GM18519 (cell line): ENCODE results near the gene RIPOR1.
"Not testable (repeated sequence)": the region's sequence is repeated elsewhere in the genome, so short reads cannot be mapped to it uniquely, and the experiment has no call there.

ENCODE experiments used
- ATAC-seq: cut with Tn5 transposase; IDR thresholded peaks from one replicate; pipeline ENCODE4 v1.9.1; 2021; ENCODE audit warnings: mild to moderate bottlenecking, moderate library complexity; ENCODE audit not compliant: unreplicated experiment, low FRiP score

The RIPOR1 gene

DNA sequence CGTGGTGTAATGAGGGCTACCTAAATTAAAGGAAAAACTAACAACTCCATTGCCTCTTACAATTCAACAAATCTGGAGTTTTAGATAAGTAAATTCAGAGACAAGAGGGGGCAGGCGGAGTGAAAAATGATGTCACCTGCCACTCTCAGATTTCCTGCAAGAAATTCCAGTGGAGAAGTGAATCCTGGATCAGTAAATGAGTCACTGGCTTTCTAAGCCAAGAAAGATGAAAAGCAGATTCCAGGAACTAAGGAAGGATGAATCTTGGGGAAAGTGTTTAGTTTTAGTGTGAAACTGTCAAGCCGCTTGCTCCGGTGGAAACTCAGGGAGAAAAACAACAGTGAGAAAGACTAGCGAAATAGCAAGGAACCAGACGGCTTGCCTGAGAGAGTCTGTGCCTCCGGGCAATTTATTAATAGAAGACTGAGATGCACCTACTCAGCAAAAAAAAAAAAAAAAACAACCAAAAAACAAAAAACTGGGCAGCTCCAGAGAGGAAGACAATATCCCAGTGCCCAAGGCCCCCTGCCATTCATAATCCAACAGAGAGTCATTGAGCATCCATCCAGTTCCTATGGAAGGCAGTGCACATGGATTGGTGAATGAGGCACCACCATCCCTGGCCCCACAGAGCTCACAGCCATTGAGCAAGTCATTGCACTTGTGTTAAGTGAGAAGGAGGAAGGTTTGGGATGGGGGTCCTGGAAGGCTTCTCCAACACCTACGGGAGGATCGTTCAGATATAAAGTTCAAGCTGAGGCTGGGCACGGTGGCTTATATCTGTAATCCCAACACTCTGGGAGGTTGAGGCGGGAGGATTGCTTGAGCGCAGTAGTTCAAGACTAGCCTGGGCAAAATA is 12.1 kb upstream of the RIPOR1 start:
- ATAC-seq, result no peak

DNA sequence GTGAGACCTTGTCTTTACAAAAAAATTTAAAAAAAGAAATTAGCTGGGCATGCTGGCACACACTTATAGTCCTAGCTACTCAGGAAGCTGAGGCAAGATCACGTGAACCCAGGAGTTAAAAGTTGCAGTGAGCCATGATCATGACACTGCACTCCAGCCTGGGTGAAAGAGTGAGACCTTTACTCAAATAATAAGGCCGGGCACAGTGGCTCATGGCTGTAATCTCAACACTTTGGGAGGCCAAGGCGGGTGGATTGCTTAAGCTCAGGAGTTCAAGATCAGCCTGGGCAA is 11.5 kb upstream of the RIPOR1 start:
- ATAC-seq, result no peak

DNA sequence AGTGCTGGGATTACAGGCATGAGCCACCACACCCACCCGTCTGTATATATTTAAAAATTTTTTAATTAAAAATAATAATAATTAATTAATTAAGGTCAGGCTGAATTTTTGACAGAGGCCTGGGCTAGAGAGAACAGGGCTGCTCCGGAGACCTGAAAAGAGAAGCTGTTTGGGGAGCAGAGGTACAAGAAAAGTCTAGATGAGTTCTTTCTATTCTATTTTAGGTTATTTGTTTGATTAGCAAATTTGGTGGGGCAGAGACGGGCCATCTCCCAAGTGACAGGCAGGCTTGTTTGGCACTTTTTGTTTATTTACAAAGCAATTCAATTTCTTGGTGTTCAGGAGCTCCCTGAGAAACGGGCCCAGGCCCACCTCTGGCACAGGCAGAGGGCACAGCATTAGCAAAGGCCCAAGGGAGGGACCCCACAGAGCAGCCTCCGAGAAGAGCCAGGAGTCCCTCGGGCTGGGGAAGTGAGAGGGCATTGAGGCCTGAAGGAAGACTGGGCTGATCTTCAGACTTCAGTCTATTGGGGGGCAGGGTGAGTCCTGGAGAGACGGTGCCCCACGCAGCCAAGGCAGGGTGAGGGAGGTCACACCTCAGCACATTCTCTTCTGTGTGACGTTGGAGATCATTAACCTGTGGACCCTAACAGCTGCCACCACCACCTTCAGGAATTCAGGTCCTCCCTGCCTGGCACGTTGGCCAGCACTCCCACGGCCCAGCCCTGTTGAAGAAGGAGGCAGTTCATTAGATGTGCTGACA is 10.8 kb upstream of the RIPOR1 start:
- ATAC-seq, result no peak

DNA sequence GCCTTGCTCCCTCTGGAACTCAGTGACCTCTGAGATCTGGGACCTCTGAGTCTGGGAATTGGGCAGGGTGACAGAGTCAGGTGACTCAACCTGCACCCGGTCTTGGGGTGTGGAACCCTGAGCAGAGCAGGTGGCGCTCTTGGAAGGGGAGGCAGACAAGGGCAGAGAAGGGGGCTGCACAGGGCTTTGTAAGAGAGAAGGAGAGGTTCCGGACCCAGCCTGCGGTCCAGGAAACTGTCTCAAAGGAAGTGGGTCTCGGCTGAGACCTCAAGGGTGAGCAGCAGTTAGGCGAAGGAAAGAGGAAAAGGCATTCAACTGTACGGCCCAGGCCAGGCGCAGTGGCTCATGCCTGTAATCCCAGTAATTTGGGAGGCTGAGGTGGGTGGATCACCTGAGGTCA is 10.0 kb upstream of the RIPOR1 start:
- no peak for ATAC-seq

DNA sequence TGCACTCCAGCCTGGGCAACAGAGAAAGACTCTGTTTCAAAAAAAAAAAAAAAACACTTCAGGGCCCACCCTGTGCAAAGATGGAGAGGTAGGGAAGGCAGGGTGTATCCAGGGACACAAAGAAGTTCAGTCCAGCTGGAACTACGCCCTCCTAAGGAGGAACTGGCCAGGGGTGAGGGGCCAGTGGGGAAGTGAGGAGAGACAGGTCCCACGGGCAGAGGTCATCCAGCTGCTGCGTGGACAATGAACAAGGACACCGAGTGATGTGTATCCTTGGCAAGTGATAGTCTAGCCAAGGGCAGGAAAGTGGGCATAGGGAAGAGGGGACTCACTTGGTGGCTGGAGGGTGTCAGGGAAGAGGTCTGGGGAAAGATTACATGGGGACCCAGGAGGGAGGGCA is 9.4 kb upstream of the RIPOR1 start:
- no peak for ATAC-seq

DNA sequence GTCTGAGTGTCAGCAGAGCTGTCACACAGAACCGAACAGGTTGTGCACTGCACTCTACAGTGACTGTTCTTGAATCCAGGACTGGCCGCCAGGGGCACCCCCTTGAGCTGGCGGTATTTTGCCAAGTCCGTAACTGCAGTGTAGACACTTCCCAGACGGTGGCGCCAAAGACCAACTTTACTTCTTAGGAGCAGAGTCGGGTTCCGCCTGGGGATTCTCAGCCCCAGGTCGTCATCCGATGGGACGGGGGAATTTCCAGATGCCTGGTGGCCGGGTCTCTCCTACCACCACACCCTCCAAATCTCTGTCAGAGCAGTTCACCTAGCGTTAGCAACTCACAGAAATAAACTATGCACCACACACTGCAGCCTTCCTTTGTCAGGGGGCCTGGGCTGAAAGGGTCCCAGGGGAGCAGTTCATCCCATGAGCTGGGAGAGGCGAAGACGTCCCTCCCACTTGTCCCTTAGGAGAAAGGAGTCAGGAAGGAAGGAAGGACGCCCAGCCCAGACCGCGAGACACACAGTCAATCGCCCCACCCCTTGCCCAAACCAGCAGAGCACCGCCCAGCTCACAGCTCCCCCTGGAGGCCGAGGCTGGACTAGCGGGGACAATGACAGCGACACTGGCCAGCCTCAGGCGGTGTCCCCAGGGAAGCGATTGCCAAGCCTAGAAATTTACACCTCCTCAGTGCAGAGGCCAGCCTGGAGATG is 7.4 kb upstream of the RIPOR1 start:
- no peak for ATAC-seq

DNA sequence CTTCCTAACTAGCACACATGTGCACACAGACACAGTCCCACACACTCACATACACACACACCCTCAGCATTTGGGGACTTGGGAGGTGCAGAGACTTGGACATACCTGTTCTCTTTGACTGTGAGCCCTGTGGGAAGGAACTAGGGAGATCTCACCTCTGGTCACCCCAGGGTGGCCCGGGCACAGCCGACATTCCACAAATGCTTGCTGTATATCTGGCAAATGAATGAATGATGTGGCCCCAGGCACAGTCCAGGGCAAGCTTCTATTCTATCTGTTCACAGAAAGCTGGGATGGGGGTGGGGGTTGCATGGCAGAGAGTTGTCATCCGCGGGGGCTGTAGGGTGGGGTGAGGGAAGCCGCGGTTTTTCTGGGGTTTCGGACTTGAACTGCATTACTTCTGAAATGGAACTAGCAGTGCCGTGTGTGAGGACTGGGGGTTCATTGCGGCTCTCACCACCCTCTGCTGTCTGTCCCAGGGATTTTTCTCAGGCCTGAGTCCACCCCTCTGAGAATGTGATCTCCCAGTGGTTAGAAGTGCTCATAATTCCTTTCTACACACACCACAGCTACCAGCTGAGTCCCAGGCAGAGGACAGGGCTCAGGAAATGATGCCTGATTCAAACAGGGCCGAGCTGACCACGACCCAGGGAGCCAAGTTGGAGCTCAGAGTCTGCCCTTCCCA is 3.3 kb upstream of the RIPOR1 start:
- ATAC-seq, result no peak

DNA sequence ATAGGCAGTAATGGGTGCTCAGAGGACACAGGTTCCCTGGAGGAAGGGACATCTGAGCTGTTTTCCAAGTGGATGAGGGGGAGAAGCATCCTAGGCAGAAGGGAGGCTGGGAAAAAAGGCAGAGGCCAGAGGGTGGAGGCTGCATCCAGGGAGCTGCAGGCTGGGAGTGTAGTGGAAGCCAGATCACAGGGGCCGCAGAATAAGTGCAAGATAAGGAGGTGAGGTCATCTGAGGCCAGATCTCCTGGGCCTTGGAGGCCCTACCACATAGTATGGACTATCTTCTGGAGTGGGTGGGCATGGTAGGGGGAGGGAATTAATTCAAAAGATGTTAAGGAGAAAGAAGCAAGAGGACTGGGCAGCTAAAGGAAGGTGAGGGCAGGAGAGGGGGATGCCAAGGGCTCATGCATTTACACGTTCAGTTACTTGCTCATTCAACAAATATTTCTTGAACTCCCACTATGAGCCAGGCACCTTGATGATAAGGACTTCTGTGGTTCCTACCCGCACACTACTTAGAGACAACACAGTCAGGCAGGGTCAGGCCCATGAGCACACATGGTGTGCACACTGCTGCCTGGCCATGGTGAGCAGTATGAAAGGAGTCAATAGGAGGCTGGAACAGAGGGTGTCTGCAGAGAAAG is 2.4 kb upstream of the RIPOR1 start:
- ATAC-seq, result no peak

DNA sequence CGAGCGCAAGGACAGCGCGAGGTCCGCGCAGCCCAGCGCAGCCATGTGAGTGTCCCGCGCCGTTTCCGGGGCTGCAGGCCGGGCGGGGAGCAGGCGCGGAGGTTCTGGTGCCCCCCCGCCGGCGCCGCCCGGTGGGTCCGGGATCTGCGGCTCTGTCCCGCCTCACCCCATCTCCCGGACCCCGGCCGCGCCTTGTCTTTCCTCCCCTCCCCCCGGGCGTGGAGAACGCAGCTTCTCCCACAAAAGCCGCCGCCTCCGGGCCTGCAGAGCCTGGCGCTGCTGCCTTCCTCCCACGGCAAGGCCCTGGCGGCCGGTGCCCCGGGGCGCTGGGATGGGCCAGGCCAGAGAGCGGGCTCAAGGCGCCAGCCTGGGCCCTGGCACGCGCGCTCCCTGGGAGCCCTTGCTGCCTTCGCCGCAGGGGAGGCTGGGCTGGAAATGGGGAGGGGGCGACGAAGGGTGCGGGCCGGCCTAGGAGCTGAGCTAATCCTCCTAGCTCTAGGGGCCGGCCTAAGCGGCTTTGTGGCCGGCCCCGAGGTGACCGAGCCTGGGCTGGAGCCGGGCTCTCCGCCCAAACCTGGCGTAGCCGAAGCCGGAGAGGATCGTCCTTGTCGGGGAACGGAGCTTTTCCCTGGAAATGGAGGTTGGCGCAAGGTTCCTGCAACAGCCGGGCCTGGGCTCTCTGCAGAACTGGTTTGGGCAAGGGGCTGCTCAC is 397 bp downstream of the RIPOR1 start:
- ATAC-seq, result no peak

DNA sequence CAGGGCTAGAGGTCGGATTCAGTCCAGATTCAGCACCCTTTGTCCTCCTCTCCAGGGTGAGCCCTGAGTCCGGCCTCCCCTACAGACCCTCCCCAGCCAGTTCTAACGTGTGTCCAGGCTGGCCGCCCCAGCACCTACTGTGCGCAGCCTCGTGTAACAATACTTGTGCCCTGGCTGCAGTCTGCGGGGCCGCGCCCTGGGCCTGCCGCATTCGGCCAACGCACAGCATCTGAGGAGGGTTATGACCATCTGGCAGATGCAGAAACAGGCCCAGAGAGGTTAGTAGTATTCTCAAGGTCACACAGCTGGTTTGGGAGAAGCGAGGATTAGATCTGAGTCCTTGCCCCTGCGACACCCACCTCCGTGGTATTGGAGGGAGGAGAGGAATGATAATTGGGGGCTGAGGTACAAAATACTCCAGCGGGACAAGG is 968 bp downstream of the RIPOR1 start:
- no peak for ATAC-seq

DNA sequence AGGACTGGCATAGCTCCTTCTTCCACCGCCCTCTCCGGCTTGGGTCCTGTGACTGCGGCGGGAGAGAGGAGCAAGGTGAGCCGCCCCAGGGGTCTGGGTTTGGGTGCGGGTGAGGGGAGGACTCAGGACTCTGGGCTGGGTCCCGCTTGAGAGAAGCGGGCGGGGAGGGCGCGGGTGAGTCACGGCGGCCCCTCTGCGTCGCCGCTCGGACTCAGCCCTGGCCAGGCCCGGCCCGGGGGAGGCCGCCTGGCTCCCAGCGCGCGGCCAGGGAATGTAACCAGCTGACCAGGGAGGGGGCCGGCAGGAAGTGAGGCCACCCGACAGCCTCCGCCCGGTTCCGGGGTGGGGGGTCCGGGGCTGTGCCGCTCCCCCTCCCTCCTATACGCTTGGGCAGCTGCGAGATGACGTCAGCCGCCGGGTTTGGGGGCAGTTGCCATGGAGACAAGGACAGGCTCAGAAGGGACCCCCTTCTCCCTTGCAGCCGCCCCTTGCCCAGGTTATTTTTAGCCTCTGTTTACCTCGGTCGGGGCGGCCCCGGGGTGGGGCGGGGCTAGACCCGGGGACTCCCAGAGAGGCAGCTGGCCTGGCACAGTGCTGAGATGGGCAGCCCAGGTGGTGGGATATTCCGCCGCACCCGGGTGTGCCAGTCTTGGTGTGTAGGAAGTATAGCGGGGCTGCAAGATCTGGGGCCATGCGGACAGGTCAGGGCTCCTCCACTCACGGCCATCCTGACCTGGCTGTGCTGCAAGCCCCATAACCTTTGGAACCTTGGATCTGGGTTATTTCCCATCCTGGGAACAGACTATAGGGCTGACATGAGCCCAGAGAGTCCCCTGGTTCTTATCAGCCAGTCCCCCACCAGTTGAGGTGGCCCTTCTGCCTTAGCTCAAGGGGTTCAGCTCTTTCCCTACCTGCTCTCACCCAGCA is 1.6 kb downstream of the RIPOR1 start:
- no peak for ATAC-seq

DNA sequence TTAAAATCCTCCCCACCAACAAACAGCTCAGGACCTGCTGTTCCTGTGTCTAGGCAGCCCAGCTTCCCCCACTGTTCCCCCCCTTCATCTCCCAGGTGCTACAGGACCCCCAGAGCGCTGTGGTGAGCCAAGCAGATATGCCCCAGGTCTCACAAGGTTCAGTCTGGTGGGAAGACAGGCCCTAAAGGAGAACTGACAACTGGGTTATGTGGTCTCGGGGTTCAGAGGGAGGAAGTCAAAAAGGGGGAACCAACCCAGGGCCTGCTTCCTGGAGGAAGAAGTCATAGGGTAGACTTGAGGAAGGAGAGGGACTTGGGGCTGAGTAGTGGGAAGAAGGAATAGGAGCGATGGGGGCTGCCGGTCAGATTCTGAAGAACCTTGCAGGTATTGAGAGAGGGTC is 2.6 kb downstream of the RIPOR1 start:
- no peak for ATAC-seq

DNA sequence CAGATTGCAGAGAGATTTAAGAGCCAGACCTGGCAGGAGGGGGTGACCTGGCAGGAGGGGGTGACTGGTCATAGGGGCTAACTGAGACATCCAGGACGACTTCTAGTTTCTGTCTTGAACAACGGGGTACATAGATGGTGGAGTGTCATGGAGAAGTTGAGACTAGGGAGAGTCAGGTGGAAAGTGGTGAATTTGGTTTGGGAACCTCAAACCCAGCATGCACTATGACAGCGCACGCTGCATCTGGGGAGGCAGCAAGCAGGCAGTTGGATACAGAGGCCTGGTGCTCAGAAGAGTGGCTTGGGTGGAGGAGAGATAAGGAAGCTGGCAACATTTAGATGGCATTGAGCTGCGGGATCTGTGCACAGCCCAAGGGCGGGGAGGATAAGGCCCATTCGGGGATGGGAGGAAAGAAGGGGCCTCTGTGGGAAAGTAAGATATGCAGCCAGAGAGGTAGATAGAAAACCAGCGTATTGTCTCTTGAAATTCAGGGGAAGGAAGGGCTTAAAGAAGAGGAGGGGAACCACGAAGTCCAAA is 4.5 kb downstream of the RIPOR1 start:
- ATAC-seq, result no peak

DNA sequence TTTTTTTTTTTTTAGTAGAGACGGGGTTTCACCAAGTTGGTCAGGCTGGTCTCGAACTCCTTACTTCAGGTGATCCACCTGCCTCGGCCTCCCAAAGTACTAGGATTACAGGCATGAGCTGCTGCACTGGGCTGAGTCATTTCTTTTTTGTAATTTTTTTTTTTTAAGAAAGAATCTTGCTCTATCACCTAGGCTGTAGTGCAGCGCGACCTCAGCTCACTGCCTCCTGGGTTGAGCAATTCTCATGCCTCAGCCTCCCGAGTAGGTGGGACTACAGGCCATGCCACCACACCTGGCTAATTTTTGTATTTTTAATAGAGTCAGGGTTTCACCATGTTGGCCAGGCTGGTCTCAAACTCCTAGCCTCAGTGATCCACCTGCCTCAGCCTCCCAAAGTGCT is 5.4 kb downstream of the RIPOR1 start:
- not testable (repeated sequence) for ATAC-seq

DNA sequence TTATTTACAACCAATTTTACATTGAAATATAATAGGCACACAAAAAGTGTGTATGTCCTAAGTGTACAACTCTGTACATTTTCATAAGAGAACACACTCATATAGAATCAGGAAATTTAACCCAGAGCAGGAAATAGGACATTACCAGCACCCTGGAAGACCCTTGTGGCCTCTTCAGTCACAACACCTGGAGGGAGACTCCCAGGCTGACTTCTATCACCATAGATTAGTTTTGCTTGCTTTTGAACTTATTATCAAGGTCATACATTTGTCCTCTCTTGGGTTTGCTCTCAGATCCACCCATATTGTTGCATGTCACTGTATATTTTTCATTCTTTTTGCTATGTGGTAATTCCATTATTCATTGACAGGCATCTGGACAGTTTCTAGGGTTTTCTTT is 5.8 kb downstream of the RIPOR1 start:
- no peak for ATAC-seq

DNA sequence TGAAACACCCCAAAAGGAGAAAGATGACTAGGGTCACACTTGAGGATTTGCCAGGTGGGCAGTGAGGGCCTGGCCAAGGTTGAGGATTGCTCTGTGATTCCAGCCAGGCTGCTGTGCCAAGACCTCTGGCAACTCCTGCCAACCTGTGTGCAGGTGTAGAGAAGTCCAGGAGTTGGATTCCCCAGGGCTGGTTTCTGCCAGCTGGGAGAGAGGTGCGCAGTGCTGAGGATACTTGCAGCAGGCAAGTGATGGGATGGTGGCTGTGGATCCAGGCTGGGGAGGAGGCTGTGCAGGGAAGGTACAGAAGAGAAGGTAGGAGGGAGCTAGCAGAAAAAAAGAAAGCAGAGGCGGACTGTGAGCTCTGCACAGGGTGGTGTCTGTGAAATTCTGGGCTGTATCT is 6.6 kb downstream of the RIPOR1 start:
- no peak for ATAC-seq

DNA sequence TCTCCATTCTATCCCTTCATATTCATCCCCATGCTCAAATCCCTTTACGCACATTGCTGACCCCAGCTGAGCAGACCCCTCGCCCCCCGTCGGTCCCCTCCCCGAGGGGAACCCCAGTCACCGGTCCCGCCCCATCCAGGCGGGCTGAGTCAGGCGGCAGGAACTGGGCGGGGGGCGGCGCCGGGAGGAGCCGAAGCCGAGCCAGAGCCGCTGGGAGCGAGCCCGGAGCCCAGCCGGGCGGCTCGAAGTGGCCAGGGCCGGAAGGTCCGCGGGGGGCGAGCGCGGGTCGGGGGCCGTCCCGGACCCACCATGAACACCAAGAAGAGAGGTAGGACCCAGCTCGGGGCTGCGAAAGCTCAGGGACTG is 8.6 kb downstream of the RIPOR1 start:
- ATAC-seq, result no peak
